ENCODE measurements around the gene PLPPR4. TPM values are rescaled to one million over a fixed set of nuclear protein-coding genes. Genes with fewer than 3 reads are reported as not detected.

PLPPR4 gene
- total RNA-seq (2022; extraction: Qiagen RNA extraction): not detected in 5 replicates

GRCh38 chr1:99264201-99265021 lies at the start of gene PLPPR4:
Gene PLPPR4, plus strand, starts transcription at chr1:99264492. Its CDS starts 102 bp downstream, at chr1:99264594.

Data from A549 treated with Mapracorat at 1 μM for 4 hours (cell line).